ENCODE measurements around the gene LGALS9.

The LGALS9 gene

GRCh38 chr17:27630607-27631410 lies at the start of gene LGALS9:
Gene LGALS9, plus strand, starts transcription at chr17:27631188. Its CDS starts 78 bp downstream, at chr17:27631266.
- no peak for DNase-seq (ENCODE audit: low read depth in 2 of 3, low spot score in 2 of 3)

- DNase-seq (ENCODE audit: low read depth in 2 of 3, low spot score in 2 of 3): no peak
Observed at GRCh38 chr17:27582696-27583095, 48.3 kb upstream of the LGALS9 start.

GRCh38 chr17:27585153-27585681 lies 45.8 kb upstream of the LGALS9 start:
- no peak for DNase-seq (ENCODE audit: low read depth in 2 of 3, low spot score in 2 of 3)

- DNase-seq (ENCODE audit: low read depth in 2 of 3, low spot score in 2 of 3): no peak
Observed at GRCh38 chr17:27585792-27586191, 45.2 kb upstream of the LGALS9 start.

GRCh38 chr17:27586203-27586721 lies 44.7 kb upstream of the LGALS9 start:
- no peak for DNase-seq (ENCODE audit: low read depth in 2 of 3, low spot score in 2 of 3)

GRCh38 chr17:27588354-27588753 lies 42.6 kb upstream of the LGALS9 start:
- no peak for DNase-seq (ENCODE audit: low read depth in 2 of 3, low spot score in 2 of 3)

GRCh38 chr17:27590864-27591263 lies 40.1 kb upstream of the LGALS9 start:
- DNase-seq (ENCODE audit: low read depth in 2 of 3, low spot score in 2 of 3): no peak

GRCh38 chr17:27591986-27592385 lies 39.0 kb upstream of the LGALS9 start:
- DNase-seq (ENCODE audit: low read depth in 2 of 3, low spot score in 2 of 3): no peak

- no peak for DNase-seq (ENCODE audit: low read depth in 2 of 3, low spot score in 2 of 3)
Observed at GRCh38 chr17:27593232-27593856, 37.6 kb upstream of the LGALS9 start.

GRCh38 chr17:27593857-27594255 lies 37.1 kb upstream of the LGALS9 start:
- no peak for DNase-seq (ENCODE audit: low read depth in 2 of 3, low spot score in 2 of 3)

GRCh38 chr17:27595208-27595607 lies 35.8 kb upstream of the LGALS9 start:
- no peak for DNase-seq (ENCODE audit: low read depth in 2 of 3, low spot score in 2 of 3)

- DNase-seq (ENCODE audit: low read depth in 2 of 3, low spot score in 2 of 3): no peak
Observed at GRCh38 chr17:27596096-27596495, 34.9 kb upstream of the LGALS9 start.

GRCh38 chr17:27596566-27597187 lies 34.3 kb upstream of the LGALS9 start:
- DNase-seq (ENCODE audit: low read depth in 2 of 3, low spot score in 2 of 3): no peak

GRCh38 chr17:27597188-27597580 lies 33.8 kb upstream of the LGALS9 start:
- DNase-seq (ENCODE audit: low read depth in 2 of 3, low spot score in 2 of 3): no peak

GRCh38 chr17:27597783-27598320 lies 33.1 kb upstream of the LGALS9 start:
- DNase-seq (ENCODE audit: low read depth in 2 of 3, low spot score in 2 of 3): no peak

- no peak for DNase-seq (ENCODE audit: low read depth in 2 of 3, low spot score in 2 of 3)
Observed at GRCh38 chr17:27598337-27599050, 32.5 kb upstream of the LGALS9 start.

GRCh38 chr17:27600471-27600870 lies 30.5 kb upstream of the LGALS9 start:
- DNase-seq (ENCODE audit: low read depth in 2 of 3, low spot score in 2 of 3): no peak

GRCh38 chr17:27601069-27601974 lies 29.7 kb upstream of the LGALS9 start:
- DNase-seq (ENCODE audit: low read depth in 2 of 3, low spot score in 2 of 3): peak; percentile 40 to 91 (median 74)

- no peak for DNase-seq (ENCODE audit: low read depth in 2 of 3, low spot score in 2 of 3)
Observed at GRCh38 chr17:27601975-27602302, 29.0 kb upstream of the LGALS9 start.

Measured in activated CD8-positive, alpha-beta memory T cell treated with anti-CD3 and anti-CD28 coated beads for 48 hours (primary cell).